ENCODE data around the gene EVX2.

GRCh38 chr2:176129813-176130146, 46.0 kb upstream of the EVX2 start:
- TF ChIP-seq BRD4 (IDR thresholded peaks at IDR 0.05): no peak
- TF ChIP-seq, protein P1, sequence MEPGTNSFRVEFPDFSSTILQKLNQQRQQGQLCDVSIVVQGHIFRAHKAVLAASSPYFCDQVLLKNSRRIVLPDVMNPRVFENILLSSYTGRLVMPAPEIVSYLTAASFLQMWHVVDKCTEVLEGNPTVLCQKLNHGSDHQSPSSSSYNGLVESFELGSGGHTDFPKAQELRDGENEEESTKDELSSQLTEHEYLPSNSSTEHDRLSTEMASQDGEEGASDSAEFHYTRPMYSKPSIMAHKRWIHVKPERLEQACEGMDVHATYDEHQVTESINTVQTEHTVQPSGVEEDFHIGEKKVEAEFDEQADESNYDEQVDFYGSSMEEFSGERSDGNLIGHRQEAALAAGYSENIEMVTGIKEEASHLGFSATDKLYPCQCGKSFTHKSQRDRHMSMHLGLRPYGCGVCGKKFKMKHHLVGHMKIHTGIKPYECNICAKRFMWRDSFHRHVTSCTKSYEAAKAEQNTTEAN (CRISPR knock-in tag; IDR thresholded peaks at IDR 0.05): no peak
